Measurements from ENCODE around the gene CGREF1. TPM values are rescaled to one million over a fixed set of nuclear protein-coding genes. Genes with fewer than 3 reads are reported as not detected.
A peak's percentile ranks its signal among the peaks of the same experiment; 100 is the strongest.

Gene CGREF1
- total RNA-seq, 1 experiment from 2014 or later, result 2.1 TPM

- no peak overlapping the region for H2BK20ac ChIP-seq (ENCODE audit: low read depth, low read length, poor library complexity, severe bottlenecking)
- H3K4me1 ChIP-seq (ENCODE audit: insufficient read depth, low read length), result no peaks in the 10 kb centered on the region
- Mint-ChIP-seq H3K27ac (peak overlapping the region in 1 of 3 experiments; percentile 72; a peak in 2 of 7 replicates), H3K4me1 (peaks cover 4 to 15% of the 10 kb centered on the region in 2 experiments), H3K4me3 (peak overlapping the region in 1 of 2 experiments; percentile 12; a peak in 1 of 5 replicates), H3K27me3 (ENCODE audit: low read depth) (peaks cover 4% of the 10 kb centered on the region), H3K9me3 (peaks cover 0 to under 1% of the 10 kb centered on the region in 2 experiments; a peak in 2 of 5 replicates), H3K36me3 (ENCODE audit: insufficient read depth in 1 of 3, low read depth in 3 of 3) (no peaks in the 10 kb centered on the region)
- H3K79me2 ChIP-seq (ENCODE audit: insufficient read depth, low read length), result no peaks in the 10 kb centered on the region
- H3K9me3 ChIP-seq (ENCODE audit: control insufficient read depth, low read depth, low read length), result no peaks in the 10 kb centered on the region
- H3K79me1 ChIP-seq (ENCODE audit: insufficient read depth, low read depth, low read length, poor library complexity, severe bottlenecking), result no peaks in the 10 kb centered on the region
- H2BK120ac ChIP-seq (ENCODE audit: low read depth, low read length, poor library complexity, severe bottlenecking), result no peak overlapping the region
- no peak for DNase-seq
- no peaks in the 10 kb centered on the region for H3K23me2 ChIP-seq (ENCODE audit: insufficient read length, low read depth, low read length, poor library complexity, severe bottlenecking)
- no peak overlapping the region for H2BK12ac ChIP-seq (ENCODE audit: insufficient read length, low read depth, low read length)
- no CpG with 5 or more reads among the region's 6 CpGs for WGBS (ENCODE audit: extremely low coverage, insufficient read length, low lambda C conversion rate)
- no peak for TF ChIP-seq CTCF (conservative IDR thresholded peaks at IDR 0.05)
- no peak overlapping the region for H4K91ac ChIP-seq (ENCODE audit: insufficient read length, low read depth, low read length)
- no peak overlapping the region for H3K4me2 ChIP-seq (ENCODE audit: insufficient read depth, insufficient read length, low read length)
- H2AFZ ChIP-seq (ENCODE audit: low read length), result no peak overlapping the region
- H3K27me3 ChIP-seq (ENCODE audit: insufficient read depth, low read length), result no peaks in the 10 kb centered on the region
- no peak overlapping the region for H4K8ac ChIP-seq (replicated peaks; ENCODE audit: insufficient read length, low read depth, low read length)
- no peak overlapping the region for H3K14ac ChIP-seq (ENCODE audit: insufficient read depth, low read length)
- H3K27ac ChIP-seq (ENCODE audit: insufficient read length, low read depth, low read length), result no peak overlapping the region
- no peak overlapping the region for H2BK15ac ChIP-seq (ENCODE audit: low read depth, low read length)
- H3K56ac ChIP-seq (ENCODE audit: insufficient read length, low read depth, low read length), result no peak overlapping the region
- no peaks in the 10 kb centered on the region for H4K20me1 ChIP-seq (ENCODE audit: control insufficient read depth, insufficient read depth, insufficient read length)
- H3K9ac ChIP-seq (ENCODE audit: extremely low read depth, insufficient read length, low read length), result no peak overlapping the region
- no peak overlapping the region for H4K5ac ChIP-seq (ENCODE audit: insufficient read length, low read depth, low read length)
- H3K18ac ChIP-seq (ENCODE audit: insufficient read length, low read depth, low read length), result no peak overlapping the region
- no peak overlapping the region for H3T11ph ChIP-seq (ENCODE audit: low read length)
- H3K4ac ChIP-seq (ENCODE audit: low read depth, low read length), result no peak overlapping the region
- no peak overlapping the region for H2BK5ac ChIP-seq (ENCODE audit: insufficient read length, low read length)
- H2AK5ac ChIP-seq (ENCODE audit: insufficient read length, low read length), result no peak overlapping the region
- H3K23ac ChIP-seq (ENCODE audit: insufficient read length, low read depth, low read length), result no peak overlapping the region
Observed at GRCh38 chr2:27158468-27158867, 39.5 kb upstream of the CGREF1 start.

Data from H9 (cell line).